GM18511 (cell line): ENCODE results near the gene CDK17.

Experiments
- ATAC-seq: cut with Tn5 transposase; IDR thresholded peaks from one replicate; pipeline ENCODE4 v1.9.1; 2021; ENCODE audit warnings: mild to moderate bottlenecking, moderate library complexity; ENCODE audit not compliant: unreplicated experiment

Gene CDK17

GRCh38 chr12:96241846-96242256 is 158.4 kb downstream of the CDK17 start:
- no peak for ATAC-seq

- no peak for ATAC-seq
These were observed 158.8 kb downstream of the CDK17 start for GRCh38 chr12:96241431-96241830.

- no peak for ATAC-seq
These were observed 159.6 kb downstream of the CDK17 start for GRCh38 chr12:96240656-96241055.

- ATAC-seq, result no peak
These were observed 160.3 kb downstream of the CDK17 start for GRCh38 chr12:96239711-96240635.

GRCh38 chr12:96238336-96239047 is 161.7 kb downstream of the CDK17 start:
- ATAC-seq, result no peak

- ATAC-seq, result no peak
These were observed 162.7 kb downstream of the CDK17 start for GRCh38 chr12:96237465-96238077.

- no peak for ATAC-seq
These were observed 163.2 kb downstream of the CDK17 start for GRCh38 chr12:96237035-96237434.

- ATAC-seq, result no peak
These were observed 163.9 kb downstream of the CDK17 start for GRCh38 chr12:96236221-96236822.

GRCh38 chr12:96235484-96235826 is 164.8 kb downstream of the CDK17 start:
- ATAC-seq, result no peak

- ATAC-seq, result no peak
These were observed 165.4 kb downstream of the CDK17 start for GRCh38 chr12:96234591-96235483.

GRCh38 chr12:96233939-96234461 is 166.2 kb downstream of the CDK17 start:
- ATAC-seq, result no peak

GRCh38 chr12:96233168-96233567 is 167.1 kb downstream of the CDK17 start:
- no peak for ATAC-seq

- ATAC-seq, result no peak
These were observed 169.6 kb downstream of the CDK17 start for GRCh38 chr12:96230646-96231045.

- ATAC-seq, result no peak
These were observed 171.5 kb downstream of the CDK17 start for GRCh38 chr12:96228566-96229248.
